Suprapubic skin (tissue), 4 donors: Measurements from ENCODE around the gene RCOR3. TPM values are rescaled to one million over a fixed set of nuclear protein-coding genes. Genes with fewer than 3 reads are reported as not detected.

Experiments
- DNase-seq, 2 donors: peaks; one replicate each; pipeline ENCODE4 v3.0.0-alpha.2; 2019; ENCODE audit warnings: low spot score in 2 of 2
- H3K27ac ChIP-seq: fragments of 200-600 bp; sonication (generic); one replicate; pipeline ENCODE4 v1.5.1; 2019
- H3K27me3 ChIP-seq: fragments of 200-600 bp; sonication (generic); one replicate; pipeline ENCODE4 v1.5.1; 2019
- H3K36me3 ChIP-seq: fragments of 200-600 bp; sonication (generic); one replicate; pipeline ENCODE4 v1.5.1; 2019
- H3K4me1 ChIP-seq: fragments of 200-600 bp; sonication (generic); one replicate; pipeline ENCODE4 v1.5.1; 2019
- H3K4me3 ChIP-seq: fragments of 200-600 bp; sonication (generic); one replicate; pipeline ENCODE4 v1.5.1; 2019; ENCODE audit warnings: mild to moderate bottlenecking
- H3K9me3 ChIP-seq: fragments of 200-600 bp; sonication (generic); one replicate; pipeline ENCODE4 v1.5.1; 2019
- CTCF ChIP-seq, 2 donors: fragments of 200-600 bp in 1 of 2; fragments of 450-650 bp in 1 of 2; sonication (generic) in 1 of 2; IDR thresholded peaks; one replicate each; pipeline ENCODE4 v1.5.1; 2016 to 2019; ENCODE audit warnings: antibody characterized with exemption in 2 of 2, mild to moderate bottlenecking in 1 of 2, moderate library complexity in 1 of 2
- EP300 ChIP-seq: sonication (generic); formaldehyde crosslinking; IDR thresholded peaks from one replicate; pipeline ENCODE4 v1.6.1; 2017; ENCODE audit warnings: antibody characterized with exemption
- POLR2A ChIP-seq, 2 donors: fragments of 450-650 bp; IDR thresholded peaks; one replicate each; pipeline ENCODE4 v1.6.1; 2017; ENCODE audit warnings: antibody characterized with exemption in 2 of 2, mild to moderate bottlenecking in 2 of 2, moderate library complexity in 2 of 2
- POLR2AphosphoS5 ChIP-seq, 3 donors: sonication (generic); formaldehyde crosslinking; IDR thresholded peaks; one replicate each; pipeline ENCODE4 v1.6.1; 2017; ENCODE audit warnings: antibody characterized with exemption in 3 of 3
- WGBS: methylation state at CpG from one replicate; pipeline ENCODE4 v1.1.5; 2018; 5-methylcytosine and 5-hydroxymethylcytosine counted together
- total RNA-seq, 4 donors: library from RNA; depleted of rRNA; stranded (reverse); fragments of >200 nt; gene quantifications; one replicate each; pipeline ENCODE4 v1.1.0, GENCODE V29; 2016

Gene RCOR3
- total RNA-seq, 4 donors from 2014 or later, result 24.9 to 151 (median 42.9) TPM

GRCh38 chr1:211336775-211337174 lies 77.6 kb downstream of the RCOR3 start:
- no peaks in the 10 kb centered on the region for H3K9me3 ChIP-seq
- no peak overlapping the region for H3K4me3 ChIP-seq
- DNase-seq, result no peak
- H3K4me1 ChIP-seq, result peaks cover 10% of the 10 kb centered on the region
- no peaks in the 10 kb centered on the region for H3K36me3 ChIP-seq
- H3K27ac ChIP-seq, result no peak overlapping the region
- TF ChIP-seq EP300 (no peak), POLR2A (IDR thresholded peaks at IDR 0.05) (no peak), POLR2AphosphoS5 (IDR thresholded peaks at IDR 0.05) (no peak), CTCF (IDR thresholded peaks at IDR 0.05) (no peak)
- H3K27me3 ChIP-seq, result no peaks in the 10 kb centered on the region
- 97% methylated on average over 15 of the region's 15 CpGs for WGBS

GRCh38 chr1:211337430-211338223 lies 78.5 kb downstream of the RCOR3 start:
- no peak overlapping the region for H3K27ac ChIP-seq
- peaks cover 3% of the 10 kb centered on the region for H3K4me1 ChIP-seq
- no peak for TF ChIP-seq POLR2AphosphoS5 (IDR thresholded peaks at IDR 0.05)
- no peak for TF ChIP-seq CTCF (IDR thresholded peaks at IDR 0.05)
- TF ChIP-seq EP300, result no peak
- no peak for TF ChIP-seq POLR2A (IDR thresholded peaks at IDR 0.05)
- DNase-seq, result no peak
- H3K4me3 ChIP-seq, result no peak overlapping the region
- no peaks in the 10 kb centered on the region for H3K9me3 ChIP-seq
- 86% methylated on average over 7 of the region's 7 CpGs for WGBS
- H3K27me3 ChIP-seq, result no peaks in the 10 kb centered on the region
- no peaks in the 10 kb centered on the region for H3K36me3 ChIP-seq

- TF ChIP-seq EP300, result no peak
- no peak for TF ChIP-seq POLR2AphosphoS5 (IDR thresholded peaks at IDR 0.05)
- no peak for TF ChIP-seq CTCF (IDR thresholded peaks at IDR 0.05)
- no peak for TF ChIP-seq POLR2A (IDR thresholded peaks at IDR 0.05)
- DNase-seq, result no peak
- Histone ChIP-seq H3K9me3 (no peaks in the 10 kb centered on the region), H3K4me1 (peaks cover 3% of the 10 kb centered on the region), H3K4me3 (no peak overlapping the region), H3K36me3 (no peaks in the 10 kb centered on the region), H3K27ac (no peak overlapping the region), H3K27me3 (no peaks in the 10 kb centered on the region)
- WGBS, result 98% methylated on average over 4 of the region's 4 CpGs
Measured at GRCh38 chr1:211338224-211338620, 79.1 kb downstream of the RCOR3 start.

- no peaks in the 10 kb centered on the region for H3K27me3 ChIP-seq
- H3K4me3 ChIP-seq, result no peak overlapping the region
- no peaks in the 10 kb centered on the region for H3K9me3 ChIP-seq
- peak in 1 of 2 donors; percentile 56 for DNase-seq
- no peak overlapping the region for H3K27ac ChIP-seq
- 71% methylated on average over 4 of the region's 6 CpGs for WGBS
- H3K36me3 ChIP-seq, result no peaks in the 10 kb centered on the region
- TF ChIP-seq POLR2A (IDR thresholded peaks at IDR 0.05) (no peak), POLR2AphosphoS5 (IDR thresholded peaks at IDR 0.05) (no peak), EP300 (no peak), CTCF (IDR thresholded peaks at IDR 0.05) (no peak)
- H3K4me1 ChIP-seq, result peaks cover 3% of the 10 kb centered on the region
Measured at GRCh38 chr1:211339631-211340041, 80.5 kb downstream of the RCOR3 start.

GRCh38 chr1:211340622-211341507 lies 81.7 kb downstream of the RCOR3 start:
- no peaks in the 10 kb centered on the region for H3K36me3 ChIP-seq
- H3K9me3 ChIP-seq, result no peaks in the 10 kb centered on the region
- WGBS, result 91% methylated on average over 10 of the region's 10 CpGs
- H3K27me3 ChIP-seq, result no peaks in the 10 kb centered on the region
- no peak overlapping the region for H3K27ac ChIP-seq
- DNase-seq, result peak in 1 of 2 donors; percentile 76
- TF ChIP-seq CTCF (IDR thresholded peaks at IDR 0.05), result no peak
- no peak overlapping the region for H3K4me3 ChIP-seq
- peaks cover 3% of the 10 kb centered on the region for H3K4me1 ChIP-seq
